ENCODE data around the gene DCC. TPM values are rescaled to one million over a fixed set of nuclear protein-coding genes. Genes with fewer than 3 reads are reported as not detected.

Gene DCC
- total and polyA plus RNA-seq, 2 experiments from 2014 or later = 0.53 to 0.73 TPM

- TF ChIP-seq ZNF462 (CRISPR knock-in tag; IDR thresholded peaks at IDR 0.05) (peak; percentile 92), CTCF (conservative IDR thresholded peaks at IDR 0.05; ENCODE audit: low read depth in 2 of 2) (peak; percentile 63 to 67)
Measured at GRCh38 chr18:53567929-53568574, 1228.1 kb downstream of the DCC start (continued).

Small RNA genes lying within 50 kb of the gene (microRNA-seq; reads per million reads assigned to microRNA genes)
- not detected for gene MIR4528

Small RNA genes lying within 50 kb of the gene (small RNA-seq; reads per million reads assigned to genes)
- not detected for gene AC011155.1 (ENCODE audit: low replicate concordance)
- gene MIR4528 (ENCODE audit: low replicate concordance) = not detected

Data from GM23338 (cell line).